WTC11 (cell line): ENCODE data around the gene KCNMA1. TPM values are rescaled to one million over a fixed set of nuclear protein-coding genes. Genes with fewer than 3 reads are reported as not detected.

ENCODE experiments used
- ATAC-seq: fragments of 200-7000 bp; cut with Tn5 transposase; 2 replicates; pipeline ENCODE4 v1.10.0; 2021; ENCODE audit warnings: mild to moderate bottlenecking, moderate library complexity
- CTCF ChIA-PET: fragments of 300-600 bp; sonication (Branson Sonifier 250); formaldehyde crosslinking; loops from one replicate; lab custom pipeline; 2021; ENCODE audit warnings: antibody characterized with exemption; lab: Charles Lee
- POLR2A ChIA-PET: fragments of 350-600 bp; sonication (Branson Sonifier 250); formaldehyde crosslinking; loops from one replicate; lab custom pipeline; 2021; ENCODE audit warnings: antibody characterized with exemption; lab: Charles Lee
- DNase-seq: peaks from one replicate; pipeline ENCODE4 v3.0.0; 2021; ENCODE audit warnings: low spot score
- H3K27ac Mint-ChIP-seq: 2 replicates; pipeline ENCODE4 v1.8.0; 2021; ENCODE audit warnings: mixed read lengths
- H3K27me3 Mint-ChIP-seq: 2 replicates; pipeline ENCODE4 v1.8.0; 2021; ENCODE audit warnings: low read depth, mild to moderate bottlenecking, moderate library complexity, mixed read lengths
- H3K36me3 Mint-ChIP-seq: 2 replicates; pipeline ENCODE4 v1.8.0; 2021; ENCODE audit warnings: mixed read lengths
- H3K4me1 Mint-ChIP-seq: 2 replicates; pipeline ENCODE4 v1.8.0; 2022; ENCODE audit warnings: mixed read lengths
- H3K4me3 Mint-ChIP-seq: 2 replicates; pipeline ENCODE4 v1.8.0; 2021; ENCODE audit warnings: mild to moderate bottlenecking, moderate library complexity, mixed read lengths
- H3K9me3 Mint-ChIP-seq: 2 replicates; pipeline ENCODE4 v1.8.0; 2021; ENCODE audit warnings: mixed read lengths
- ATF1 ChIP-seq: sonication (generic); formaldehyde crosslinking; IDR thresholded peaks from 2 replicates; pipeline ENCODE4 v1.8.1; 2023; ENCODE audit warnings: mild to moderate bottlenecking, moderate library complexity, missing genetic modification reagents
- CBFB ChIP-seq: sonication (generic); formaldehyde crosslinking; IDR thresholded peaks from 2 replicates; pipeline ENCODE4 v1.8.1; 2022; ENCODE audit warnings: mild to moderate bottlenecking, low read depth, missing genetic modification reagents
- CDX4 ChIP-seq: fragments of 250-450 bp; sonication (Bioruptor Pico); IDR thresholded peaks from 2 replicates; pipeline ENCODE4 v1.9.0; 2021; ENCODE audit warnings: moderate library complexity, mild to moderate bottlenecking, inconsistent platforms, borderline replicate concordance
- GABPB1 ChIP-seq: sonication (generic); formaldehyde crosslinking; IDR thresholded peaks from 2 replicates; pipeline ENCODE4 v1.8.1; 2023; ENCODE audit warnings: mild to moderate bottlenecking, missing genetic modification reagents
- GTF2I ChIP-seq: fragments of 250-450 bp; sonication (Bioruptor Pico); conservative IDR thresholded peaks from 2 replicates; pipeline ENCODE4 v1.4.0; 2021; ENCODE audit warnings: mild to moderate bottlenecking
- IRF2 ChIP-seq: sonication (generic); formaldehyde crosslinking; IDR thresholded peaks from 2 replicates; pipeline ENCODE4 v1.8.0; 2022; ENCODE audit warnings: low read depth, missing genetic modification reagents, borderline replicate concordance
- MLX ChIP-seq: sonication (generic); formaldehyde crosslinking; IDR thresholded peaks from 2 replicates; pipeline ENCODE4 v1.8.1; 2023; ENCODE audit warnings: mild to moderate bottlenecking, missing genetic modification reagents, moderate library complexity
- NFATC4 ChIP-seq: fragments of 250-450 bp; sonication (Bioruptor Pico); IDR thresholded peaks from 2 replicates; pipeline ENCODE4 v1.9.0; 2021; ENCODE audit warnings: mild to moderate bottlenecking
- NFE2L1 ChIP-seq: sonication (generic); formaldehyde crosslinking; IDR thresholded peaks from 2 replicates; pipeline ENCODE4 v1.8.1; 2023; ENCODE audit warnings: missing genetic modification reagents
- PREB ChIP-seq: sonication (generic); formaldehyde crosslinking; IDR thresholded peaks from 2 replicates; pipeline ENCODE4 v1.8.1; 2022; ENCODE audit warnings: mild to moderate bottlenecking, missing genetic modification reagents, moderate library complexity, borderline replicate concordance
- PRRX2 ChIP-seq: fragments of 250-450 bp; sonication (Bioruptor Pico); IDR thresholded peaks from 2 replicates; pipeline ENCODE4 v1.8.0; 2021; ENCODE audit warnings: mild to moderate bottlenecking
- TCF7 ChIP-seq: sonication (generic); formaldehyde crosslinking; IDR thresholded peaks from 2 replicates; pipeline ENCODE4 v1.8.0; 2022; ENCODE audit warnings: mild to moderate bottlenecking, low read depth, missing genetic modification reagents, moderate library complexity
- TP53 ChIP-seq: sonication (generic); formaldehyde crosslinking; IDR thresholded peaks from 2 replicates; pipeline ENCODE4 v1.8.1; 2023; ENCODE audit warnings: mild to moderate bottlenecking, missing genetic modification reagents
- USF1 ChIP-seq: sonication (generic); formaldehyde crosslinking; IDR thresholded peaks from 2 replicates; pipeline ENCODE4 v1.8.0; 2022; ENCODE audit warnings: mild to moderate bottlenecking, missing genetic modification reagents
- ZBTB21 ChIP-seq: sonication (generic); formaldehyde crosslinking; IDR thresholded peaks from 2 replicates; pipeline ENCODE4 v1.8.1; 2023; ENCODE audit warnings: mild to moderate bottlenecking, missing genetic modification reagents, borderline replicate concordance
- ZNF138 ChIP-seq: sonication (generic); formaldehyde crosslinking; conservative IDR thresholded peaks from 2 replicates; pipeline ENCODE4 v1.8.1; 2022; ENCODE audit warnings: mild to moderate bottlenecking, moderate library complexity, missing genetic modification reagents
- ZNF396 ChIP-seq: fragments of 250-450 bp; sonication (Bioruptor Pico); IDR thresholded peaks from 2 replicates; pipeline ENCODE4 v1.8.0; 2021; ENCODE audit warnings: mild to moderate bottlenecking, moderate library complexity, borderline replicate concordance
- ZNF512 ChIP-seq: sonication (generic); formaldehyde crosslinking; IDR thresholded peaks from 2 replicates; pipeline ENCODE4 v1.8.1; 2022; ENCODE audit warnings: missing genetic modification reagents, borderline replicate concordance
- ZNF671 ChIP-seq: fragments of 250-450 bp; sonication (Bioruptor Pico); IDR thresholded peaks from 2 replicates; pipeline ENCODE4 v1.8.0; 2021; ENCODE audit warnings: mild to moderate bottlenecking
- total RNA-seq: library from RNA; stranded (reverse); gene quantifications from 3 replicates; pipeline ENCODE4 v1.2.3, GENCODE V29; 2021
- TF ChIP-seq, protein P1 (sequence below): sonication (generic); formaldehyde crosslinking; conservative IDR thresholded peaks from 2 replicates; pipeline ENCODE4 v1.8.1; 2022; ENCODE audit warnings: mild to moderate bottlenecking, missing genetic modification reagents
- TF ChIP-seq, protein P2 (sequence below): fragments of 250-450 bp; sonication (Bioruptor Pico); IDR thresholded peaks from 2 replicates; pipeline ENCODE4 v1.9.0; 2021; ENCODE audit warnings: mild to moderate bottlenecking
- TF ChIP-seq, protein P3 (sequence below): sonication (generic); formaldehyde crosslinking; IDR thresholded peaks from 2 replicates; pipeline ENCODE4 v1.8.1; 2023; ENCODE audit warnings: mild to moderate bottlenecking, missing genetic modification reagents
- TF ChIP-seq, protein P4 (sequence below): fragments of 250-450 bp; sonication (Bioruptor Pico); IDR thresholded peaks from 2 replicates; pipeline ENCODE4 v1.8.0; 2021; ENCODE audit warnings: mild to moderate bottlenecking
- TF ChIP-seq, protein P5 (sequence below): sonication (generic); formaldehyde crosslinking; IDR thresholded peaks from 2 replicates; pipeline ENCODE4 v1.8.1; 2022; ENCODE audit warnings: low read depth, missing genetic modification reagents, borderline replicate concordance

KCNMA1 gene
- total RNA-seq, 1 experiment from 2014 or later = 7.3 TPM

DNA sequence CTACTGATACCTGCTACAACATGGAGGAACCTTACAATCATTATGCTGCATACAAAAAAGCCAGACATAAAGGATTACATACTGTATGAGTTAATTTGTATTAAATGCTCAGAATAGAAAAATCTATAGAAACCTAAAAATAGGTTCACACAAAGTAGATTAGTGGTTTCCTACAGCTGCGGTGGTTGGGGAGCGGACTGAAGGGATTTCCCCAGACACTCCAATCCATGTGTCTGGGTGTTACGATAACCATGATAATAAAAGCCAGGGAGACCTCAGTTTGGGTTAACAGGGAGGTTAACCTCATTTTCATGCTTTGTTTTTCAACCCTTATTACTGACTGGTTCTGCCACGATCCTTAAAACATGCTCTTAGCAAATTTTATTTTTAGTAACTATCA is 355.9 kb downstream of the KCNMA1 start (continued):
- TF ChIP-seq CDX4 (CRISPR knock-in tag) = no peak
- no peak for TF ChIP-seq ZNF512 (CRISPR knock-in tag)
- TF ChIP-seq TCF7 (CRISPR knock-in tag) = no peak
- no peak for TF ChIP-seq PREB (CRISPR knock-in tag)
- no peak for TF ChIP-seq IRF2 (CRISPR knock-in tag)
- TF ChIP-seq GABPB1 (CRISPR knock-in tag) = no peak
- TF ChIP-seq TP53 (CRISPR knock-in tag) = no peak
- TF ChIP-seq, protein P1, sequence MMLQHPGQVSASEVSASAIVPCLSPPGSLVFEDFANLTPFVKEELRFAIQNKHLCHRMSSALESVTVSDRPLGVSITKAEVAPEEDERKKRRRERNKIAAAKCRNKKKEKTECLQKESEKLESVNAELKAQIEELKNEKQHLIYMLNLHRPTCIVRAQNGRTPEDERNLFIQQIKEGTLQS (CRISPR knock-in tag) = no peak
- TF ChIP-seq ZNF138 (CRISPR knock-in tag) = no peak
- TF ChIP-seq PRRX2 = no peak
- TF ChIP-seq, protein P2, sequence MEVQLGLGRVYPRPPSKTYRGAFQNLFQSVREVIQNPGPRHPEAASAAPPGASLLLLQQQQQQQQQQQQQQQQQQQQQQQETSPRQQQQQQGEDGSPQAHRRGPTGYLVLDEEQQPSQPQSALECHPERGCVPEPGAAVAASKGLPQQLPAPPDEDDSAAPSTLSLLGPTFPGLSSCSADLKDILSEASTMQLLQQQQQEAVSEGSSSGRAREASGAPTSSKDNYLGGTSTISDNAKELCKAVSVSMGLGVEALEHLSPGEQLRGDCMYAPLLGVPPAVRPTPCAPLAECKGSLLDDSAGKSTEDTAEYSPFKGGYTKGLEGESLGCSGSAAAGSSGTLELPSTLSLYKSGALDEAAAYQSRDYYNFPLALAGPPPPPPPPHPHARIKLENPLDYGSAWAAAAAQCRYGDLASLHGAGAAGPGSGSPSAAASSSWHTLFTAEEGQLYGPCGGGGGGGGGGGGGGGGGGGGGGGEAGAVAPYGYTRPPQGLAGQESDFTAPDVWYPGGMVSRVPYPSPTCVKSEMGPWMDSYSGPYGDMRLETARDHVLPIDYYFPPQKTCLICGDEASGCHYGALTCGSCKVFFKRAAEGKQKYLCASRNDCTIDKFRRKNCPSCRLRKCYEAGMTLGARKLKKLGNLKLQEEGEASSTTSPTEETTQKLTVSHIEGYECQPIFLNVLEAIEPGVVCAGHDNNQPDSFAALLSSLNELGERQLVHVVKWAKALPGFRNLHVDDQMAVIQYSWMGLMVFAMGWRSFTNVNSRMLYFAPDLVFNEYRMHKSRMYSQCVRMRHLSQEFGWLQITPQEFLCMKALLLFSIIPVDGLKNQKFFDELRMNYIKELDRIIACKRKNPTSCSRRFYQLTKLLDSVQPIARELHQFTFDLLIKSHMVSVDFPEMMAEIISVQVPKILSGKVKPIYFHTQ (CRISPR knock-in tag) = no peak
- no peak for TF ChIP-seq ZBTB21 (CRISPR knock-in tag)

- H3K27me3 Mint-ChIP-seq = no peaks in the 10 kb centered on the region
- TF ChIP-seq ZNF396 (CRISPR knock-in tag) (no peak), CBFB (CRISPR knock-in tag) (no peak), GTF2I (no peak), MLX (no peak), ZNF671 (CRISPR knock-in tag) (no peak), ATF1 (CRISPR knock-in tag) (no peak), NFE2L1 (CRISPR knock-in tag) (no peak), NFATC4 (CRISPR knock-in tag) (no peak), USF1 (CRISPR knock-in tag) (no peak)
- TF ChIP-seq, protein P3, sequence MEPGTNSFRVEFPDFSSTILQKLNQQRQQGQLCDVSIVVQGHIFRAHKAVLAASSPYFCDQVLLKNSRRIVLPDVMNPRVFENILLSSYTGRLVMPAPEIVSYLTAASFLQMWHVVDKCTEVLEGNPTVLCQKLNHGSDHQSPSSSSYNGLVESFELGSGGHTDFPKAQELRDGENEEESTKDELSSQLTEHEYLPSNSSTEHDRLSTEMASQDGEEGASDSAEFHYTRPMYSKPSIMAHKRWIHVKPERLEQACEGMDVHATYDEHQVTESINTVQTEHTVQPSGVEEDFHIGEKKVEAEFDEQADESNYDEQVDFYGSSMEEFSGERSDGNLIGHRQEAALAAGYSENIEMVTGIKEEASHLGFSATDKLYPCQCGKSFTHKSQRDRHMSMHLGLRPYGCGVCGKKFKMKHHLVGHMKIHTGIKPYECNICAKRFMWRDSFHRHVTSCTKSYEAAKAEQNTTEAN (CRISPR knock-in tag) = no peak
- TF ChIP-seq, protein P4, sequence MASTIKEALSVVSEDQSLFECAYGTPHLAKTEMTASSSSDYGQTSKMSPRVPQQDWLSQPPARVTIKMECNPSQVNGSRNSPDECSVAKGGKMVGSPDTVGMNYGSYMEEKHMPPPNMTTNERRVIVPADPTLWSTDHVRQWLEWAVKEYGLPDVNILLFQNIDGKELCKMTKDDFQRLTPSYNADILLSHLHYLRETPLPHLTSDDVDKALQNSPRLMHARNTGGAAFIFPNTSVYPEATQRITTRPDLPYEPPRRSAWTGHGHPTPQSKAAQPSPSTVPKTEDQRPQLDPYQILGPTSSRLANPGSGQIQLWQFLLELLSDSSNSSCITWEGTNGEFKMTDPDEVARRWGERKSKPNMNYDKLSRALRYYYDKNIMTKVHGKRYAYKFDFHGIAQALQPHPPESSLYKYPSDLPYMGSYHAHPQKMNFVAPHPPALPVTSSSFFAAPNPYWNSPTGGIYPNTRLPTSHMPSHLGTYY (CRISPR knock-in tag) = no peak
- TF ChIP-seq, protein P5, sequence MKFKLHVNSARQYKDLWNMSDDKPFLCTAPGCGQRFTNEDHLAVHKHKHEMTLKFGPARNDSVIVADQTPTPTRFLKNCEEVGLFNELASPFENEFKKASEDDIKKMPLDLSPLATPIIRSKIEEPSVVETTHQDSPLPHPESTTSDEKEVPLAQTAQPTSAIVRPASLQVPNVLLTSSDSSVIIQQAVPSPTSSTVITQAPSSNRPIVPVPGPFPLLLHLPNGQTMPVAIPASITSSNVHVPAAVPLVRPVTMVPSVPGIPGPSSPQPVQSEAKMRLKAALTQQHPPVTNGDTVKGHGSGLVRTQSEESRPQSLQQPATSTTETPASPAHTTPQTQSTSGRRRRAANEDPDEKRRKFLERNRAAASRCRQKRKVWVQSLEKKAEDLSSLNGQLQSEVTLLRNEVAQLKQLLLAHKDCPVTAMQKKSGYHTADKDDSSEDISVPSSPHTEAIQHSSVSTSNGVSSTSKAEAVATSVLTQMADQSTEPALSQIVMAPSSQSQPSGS (CRISPR knock-in tag) = no peak
Measured at GRCh38 chr10:77279207-77279606, 358.4 kb downstream of the KCNMA1 start.

More at GRCh38 chr10:77279207-77279606, 358.4 kb downstream of the KCNMA1 start:
- Mint-ChIP-seq H3K4me1 (peaks cover 12% of the 10 kb centered on the region), H3K4me3 (no peak overlapping the region), H3K36me3 (no peaks in the 10 kb centered on the region), H3K9me3 (peaks cover 3% of the 10 kb centered on the region; the same call in 1 of the 2 replicates), H3K27ac (no peak overlapping the region)
- ChIA-PET POLR2A (no interaction called here), CTCF (no interaction called here)
- DNase-seq (no peak), ATAC-seq (no peak)
